ENCODE measurements around the gene CEP295NL.

The CEP295NL gene

DNA sequence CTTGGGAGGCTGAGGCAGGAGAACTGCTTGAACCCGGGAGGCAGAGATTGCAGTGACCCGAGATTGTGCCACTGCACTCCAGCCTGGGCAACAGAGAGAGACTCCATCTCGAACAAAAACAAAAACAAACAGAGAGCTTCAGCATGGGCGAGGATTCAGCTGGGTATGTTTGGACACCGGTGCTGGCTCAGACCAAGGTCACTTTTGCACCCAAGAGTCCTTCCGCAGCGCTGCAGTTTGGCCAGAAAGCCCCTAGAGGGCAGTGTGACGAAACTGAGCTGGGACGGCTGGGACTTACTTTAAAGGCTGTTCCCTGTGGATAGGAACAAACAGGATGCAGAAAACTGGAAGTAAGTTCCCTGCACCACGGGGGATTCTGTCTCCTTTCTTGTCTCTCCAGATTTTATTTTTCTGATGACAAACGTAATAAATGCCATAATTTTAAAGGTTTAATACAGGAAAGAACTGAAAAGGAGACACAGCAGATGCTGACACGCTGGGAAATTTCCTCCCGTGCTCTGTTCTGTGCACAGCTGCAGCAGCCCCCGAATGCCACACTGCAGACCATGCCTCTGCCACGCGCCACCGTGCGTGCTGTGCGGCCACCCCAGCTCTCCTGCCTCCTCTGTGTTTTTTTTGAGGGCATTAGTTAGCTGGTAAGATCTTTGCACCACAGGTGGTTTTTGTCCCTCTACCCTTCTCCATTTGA lies 37.2 kb downstream of the CEP295NL start:
- TF ChIP-seq CTCF (IDR thresholded peaks at IDR 0.05; ENCODE audit: low read depth, low read length): peak; percentile 90
- DNase-seq (ENCODE audit: extremely low read depth, low read depth): peak; percentile 52

GRCh38 chr17:78864117-78864516 lies 38.9 kb downstream of the CEP295NL start:
- no peak for TF ChIP-seq CTCF (IDR thresholded peaks at IDR 0.05; ENCODE audit: low read depth, low read length)
- no peak for DNase-seq (ENCODE audit: extremely low read depth, low read depth)

GRCh38 chr17:78862073-78863023 lies 40.7 kb downstream of the CEP295NL start:
- TF ChIP-seq CTCF (IDR thresholded peaks at IDR 0.05; ENCODE audit: low read depth, low read length): no peak
- DNase-seq (ENCODE audit: extremely low read depth, low read depth): peak; percentile 86

DNA sequence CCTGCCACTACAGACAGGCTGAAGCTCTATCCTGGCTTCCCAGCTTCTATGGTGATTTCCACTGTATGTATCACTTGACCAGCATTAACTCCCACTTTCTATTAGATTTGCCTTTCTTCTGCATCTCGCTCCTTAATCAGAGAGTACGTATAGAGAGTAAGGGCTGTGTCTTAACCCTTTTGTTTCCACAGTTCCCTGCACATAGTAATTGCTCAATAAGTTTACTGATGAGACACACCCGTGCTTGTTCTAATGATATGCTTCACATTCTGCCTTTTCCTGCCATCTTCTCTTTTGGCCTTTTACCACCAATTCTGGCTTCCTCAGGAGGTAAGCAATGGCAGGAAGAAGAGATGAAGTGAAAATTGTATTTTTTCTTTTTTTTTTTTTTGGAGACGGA lies 41.8 kb downstream of the CEP295NL start:
- no peak for TF ChIP-seq CTCF (IDR thresholded peaks at IDR 0.05; ENCODE audit: low read depth, low read length)
- no peak for DNase-seq (ENCODE audit: extremely low read depth, low read depth)

GRCh38 chr17:78859051-78859450 lies 44.0 kb downstream of the CEP295NL start:
- TF ChIP-seq CTCF (IDR thresholded peaks at IDR 0.05; ENCODE audit: low read depth, low read length): no peak
- no peak for DNase-seq (ENCODE audit: extremely low read depth, low read depth)

- no peak for TF ChIP-seq CTCF (IDR thresholded peaks at IDR 0.05; ENCODE audit: low read depth, low read length)
- DNase-seq (ENCODE audit: extremely low read depth, low read depth): no peak
These were observed 45.7 kb downstream of the CEP295NL start for GRCh38 chr17:78857266-78857665.

Data from AG09319 (cell line).